GM12878 (cell line): ENCODE data around the gene GPC5. TPM values are rescaled to one million over a fixed set of nuclear protein-coding genes. Genes with fewer than 3 reads are reported as not detected.

Source experiments
- ATAC-seq: fragments of 200-7000 bp; cut with Tn5 transposase; 3 replicates; pipeline ENCODE4 v1.9.1; 2020; ENCODE audit warnings: mild to moderate bottlenecking, moderate library complexity
- BruUV-seq: library from RNA; stranded (reverse); fragments of 400-500 nt; replicated peaks from 2 replicates; lab custom pipeline; 2021; lab: Mats Ljungman, UMichigan
- CTCF ChIA-PET: fragments of 300-600 bp; sonication (Branson Sonifier 250); formaldehyde crosslinking; extraction: SDS; loops from one replicate; lab custom pipeline; 2021; ENCODE audit warnings: inconsistent platforms; lab: Yijun Ruan, JAX
- POLR2A ChIA-PET: fragments of 350-600 bp; formaldehyde crosslinking; extraction: SDS; loops from one replicate; lab custom pipeline; 2021; ENCODE audit warnings: inconsistent platforms; lab: Charles Lee
- RAD21 ChIA-PET: fragments of 300-600 bp; sonication (Branson Sonifier 250); formaldehyde crosslinking; loops from one replicate; lab custom pipeline; 2023; ENCODE audit warnings: antibody characterized with exemption; ENCODE audit not compliant: unreplicated experiment; lab: Charles Lee
- SMC1A ChIA-PET: fragments of 300-600 bp; sonication (Branson Sonifier 250); formaldehyde crosslinking; loops from one replicate; lab custom pipeline; 2023; ENCODE audit not compliant: unreplicated experiment, uncharacterized antibody; lab: Charles Lee
- DNase-seq: peaks from one replicate; pipeline ENCODE4 v3.0.0-alpha.2; 2011; ENCODE audit warnings: low read depth, low spot score
- FAIRE-seq: peaks from 3 replicates; lab custom pipeline; 2011; peaks lifted over from hg19 to GRCh38; lab: Jason Lieb, UNC
- H2AFZ ChIP-seq: 2 replicates; pipeline ENCODE4 v1.6.0; 2011; ENCODE audit warnings: low read depth, low read length, control low read depth; ENCODE audit not compliant: control insufficient read depth
- H3K27ac ChIP-seq: 2 replicates; pipeline ENCODE4 v1.5.1; 2011; ENCODE audit warnings: control low read depth; ENCODE audit not compliant: control insufficient read depth, insufficient read depth
- H3K27me3 ChIP-seq, 2 experiments: replicated peaks in 1 of 2; 2 replicates each; pipeline versions ENCODE4 v1.6.0 to v1.6.1; 2011; ENCODE audit warnings: low read length in 1 of 2; ENCODE audit not compliant: control insufficient read depth in 2 of 2, insufficient read depth in 2 of 2
- H3K36me3 ChIP-seq, 2 experiments: 2 replicates each; pipeline ENCODE4 v1.5.1; 2011; ENCODE audit warnings: low read length in 1 of 2; ENCODE audit not compliant: control insufficient read depth in 2 of 2, insufficient read depth in 2 of 2
- H3K4me1 ChIP-seq: 2 replicates; pipeline ENCODE4 v1.6.1; 2011; ENCODE audit warnings: mild to moderate bottlenecking, low read length, moderate library complexity, mixed read lengths; ENCODE audit not compliant: control insufficient read depth, insufficient read depth
- H3K4me2 ChIP-seq: 2 replicates; pipeline ENCODE4 v1.6.0; 2011; ENCODE audit warnings: control low read depth; ENCODE audit not compliant: control insufficient read depth, insufficient read depth
- H3K4me3 ChIP-seq: fragments of 200-600 bp; sonication (generic); 2 replicates; pipeline ENCODE4 v1.5.1; 2016
- H3K79me2 ChIP-seq: 2 replicates; pipeline ENCODE4 v1.6.0; 2011; ENCODE audit warnings: low read length; ENCODE audit not compliant: control insufficient read depth, insufficient read depth
- H3K9ac ChIP-seq: 2 replicates; pipeline ENCODE4 v1.8.0; 2011; ENCODE audit warnings: low read length, control low read depth, mixed read lengths; ENCODE audit not compliant: control insufficient read depth, insufficient read depth
- H3K9me3 ChIP-seq: replicated peaks from 3 replicates; pipeline ENCODE4 v1.5.1; 2011; ENCODE audit warnings: mild to moderate bottlenecking, low read length; ENCODE audit not compliant: control insufficient read depth, insufficient read depth
- H4K20me1 ChIP-seq: 2 replicates; pipeline ENCODE4 v1.6.0; 2011; ENCODE audit not compliant: control insufficient read depth, insufficient read depth
- CHD4 ChIP-seq: fragments of 200-600 bp; sonication (generic); IDR thresholded peaks from 2 replicates; pipeline ENCODE4 v1.6.1; 2016; ENCODE audit warnings: mild to moderate bottlenecking
- CREM ChIP-seq: IDR thresholded peaks from 2 replicates; pipeline ENCODE4 v1.6.1; 2014; ENCODE audit warnings: antibody characterized with exemption, low read depth
- EZH2 ChIP-seq: IDR thresholded peaks from 2 replicates; pipeline ENCODE4 v1.6.1; 2012; ENCODE audit warnings: low read depth, mild to moderate bottlenecking, control low read depth, inconsistent platforms, low read length, borderline replicate concordance; ENCODE audit not compliant: control insufficient read depth
- HCFC1 ChIP-seq: fragments of 150-350 bp; IDR thresholded peaks from 2 replicates; pipeline ENCODE4 v1.6.1; 2014; ENCODE audit warnings: low read length
- KDM1A ChIP-seq: fragments of 200-600 bp; sonication (generic); IDR thresholded peaks from 2 replicates; pipeline ENCODE4 v1.6.1; 2016; ENCODE audit warnings: borderline replicate concordance
- MTA2 ChIP-seq: fragments of 450-650 bp; IDR thresholded peaks from 2 replicates; pipeline ENCODE4 v1.6.1; 2016; ENCODE audit warnings: low read depth, mild to moderate bottlenecking, moderate library complexity
- NFYA ChIP-seq: IDR thresholded peaks from 2 replicates; pipeline ENCODE4 v1.6.1; 2011; ENCODE audit warnings: low read depth, mild to moderate bottlenecking, low read length, improper control_type of control experiment, borderline replicate concordance
- NRF1 ChIP-seq: conservative IDR thresholded peaks from 2 replicates; pipeline ENCODE4 v1.6.1; 2011; ENCODE audit warnings: mild to moderate bottlenecking, low read depth, low read length, improper control_type of control experiment
- PML ChIP-seq: IDR thresholded peaks from 2 replicates; pipeline ENCODE4 v1.6.1; 2012; ENCODE audit warnings: low read length, inconsistent platforms
- RELA ChIP-seq: fragments of 450-650 bp; IDR thresholded peaks from 2 replicates; pipeline ENCODE4 v1.8.0; 2014; ENCODE audit warnings: borderline replicate concordance; ENCODE audit not compliant: partially characterized antibody
- RUNX3 ChIP-seq: IDR thresholded peaks from 2 replicates; pipeline ENCODE4 v1.6.1; 2012; ENCODE audit warnings: low read length, inconsistent platforms
- SMC3 ChIP-seq: IDR thresholded peaks from 2 replicates; pipeline ENCODE4 v1.6.1; 2011; ENCODE audit warnings: low read length, improper control_type of control experiment, borderline replicate concordance
- TBL1XR1 ChIP-seq: IDR thresholded peaks from 2 replicates; pipeline ENCODE4 v1.6.1; 2012; ENCODE audit warnings: low read depth, low read length, improper control_type of control experiment
- ZNF622 ChIP-seq: fragments of 450-650 bp; IDR thresholded peaks from 2 replicates; pipeline ENCODE4 v1.6.1; 2017; ENCODE audit warnings: mild to moderate bottlenecking, inconsistent platforms
- WGBS: methylation state at CpG from one replicate; pipeline ENCODE4 v1.1.6; 2016; ENCODE audit warnings: low lambda C conversion rate; ENCODE audit not compliant: insufficient replicate concordance, insufficient coverage; ENCODE audit errors: missing lambda C conversion rate; 5-methylcytosine and 5-hydroxymethylcytosine counted together
- in situ Hi-C: fragments of 300-500 bp; cut with MboI; formaldehyde crosslinking; loops from 9 replicates; pipeline ENCODE4 v1.14.3; 2018; ENCODE audit warnings: mixed read lengths
- intact Hi-C: fragments of 100-400 bp; cut with micrococcal nuclease; formaldehyde crosslinking; loops from one replicate; pipeline ENCODE4 v1.14.2; 2022; ENCODE audit not compliant: unreplicated experiment
- polyA plus RNA-seq, 11 experiments: library from polyadenylated mRNA; depleted of rRNA in 4 of 11; unstranded in 6 of 11; stranded (reverse) in 5 of 11; fragments of >200 nt; fragmentation: Nextera tagmentation in 4 of 11; fragmentation: Illumina TruSeq in 1 of 11; extraction: Ambion mirVana in 4 of 11; extraction: Trizol in 1 of 11; gene quantifications; 1 replicate in 1 of 11; 2 replicates in 10 of 11; pipeline versions ENCODE4 v1.2.1 to v1.2.3, GENCODE V29; 2011 to 2016; ENCODE audit warnings: inconsistent platforms in 2 of 11, missing spikeins in 2 of 11, low read depth in 1 of 11
- total RNA-seq, 4 experiments: library from RNA; depleted of rRNA in 3 of 4; stranded (reverse); fragments of >200 nt in 3 of 4; fragmentation: Illumina TruSeq in 1 of 4; extraction: Trizol in 1 of 4; gene quantifications; 2 replicates each; pipeline versions ENCODE4 v1.2.1 to v1.2.3, GENCODE V29; 2013 to 2021
- TF ChIP-seq, protein P1 (sequence below): IDR thresholded peaks from 2 replicates; pipeline ENCODE4 v1.6.1; 2011; ENCODE audit warnings: mild to moderate bottlenecking, low read depth, low read length, moderate library complexity; ENCODE audit not compliant: insufficient replicate concordance
- TF ChIP-seq, protein P2 (sequence below): fragments of 450-650 bp; IDR thresholded peaks from 2 replicates; pipeline ENCODE4 v1.6.1; 2017; ENCODE audit warnings: mild to moderate bottlenecking

The GPC5 gene
- total and polyA plus RNA-seq, 10 of the 15 experiments (the other 5 are each of a cell fraction or from before 2014, with no cell fraction given): 0.05 to 0.87 (median 0.44) TPM; not detected in 1

DNA sequence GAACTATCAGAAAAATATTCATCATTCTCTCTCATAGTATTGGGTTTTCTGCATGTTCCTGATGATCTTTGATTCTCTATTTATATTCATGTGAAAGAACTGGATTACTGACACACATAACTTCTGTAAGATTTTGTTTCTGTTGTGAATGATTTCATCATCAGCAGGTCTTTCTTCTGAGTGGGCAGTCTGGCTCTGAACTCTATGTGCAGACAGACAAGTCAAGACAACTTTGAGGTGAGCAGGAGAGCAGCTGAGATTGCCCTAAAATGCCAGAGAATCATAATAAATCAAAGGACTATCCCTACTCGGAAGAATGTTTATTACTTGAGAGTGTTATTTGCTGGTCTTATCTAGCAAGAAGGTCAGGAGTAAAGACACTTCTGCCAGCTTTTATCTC is 1176.1 kb downstream of the GPC5 start:
- FAIRE-seq (no peak), ATAC-seq (no peak), DNase-seq (no peak)
- SMC1A ChIA-PET: interaction anchor here (2.2 kb wide), 1 partner anchor 1787 kb away, joined by 7 read pairs; no protein-coding TSS in a partner anchor
- no peaks in the 10 kb centered on the region for H3K9me3 ChIP-seq
- WGBS: 16% methylated on average over 1 of the region's 1 CpG
- H3K9ac ChIP-seq: no peak overlapping the region
- no peak overlapping the region for H3K4me3 ChIP-seq
- H3K79me2 ChIP-seq: no peaks in the 10 kb centered on the region
- H3K27me3 ChIP-seq: no peaks in the 10 kb centered on the region
- no peak overlapping the region for H3K4me2 ChIP-seq
- RAD21 ChIA-PET: interaction anchor here (1.1 to 1.9 kb wide), 2 partner anchors 1352 to 1787 kb away, joined by 3 to 5 read pairs; no protein-coding TSS in a partner anchor
- H2AFZ ChIP-seq: no peak overlapping the region
- H3K27ac ChIP-seq: no peak overlapping the region
- intact Hi-C loops: loop anchor here (10.0 kb wide), 1 partner anchor 1620 kb away; no protein-coding TSS in a partner anchor
- no peak for TF ChIP-seq TBL1XR1
- TF ChIP-seq CREM: no peak
- no peaks in the 10 kb centered on the region for H3K36me3 ChIP-seq
- H3K4me1 ChIP-seq: no peaks in the 10 kb centered on the region
- no TSS peak for BruUV-seq
- CTCF ChIA-PET: interaction anchor here (1.0 to 3.5 kb wide), 3 partner anchors 8 to 660 kb away, joined by 3 to 12 read pairs (median 3); no protein-coding TSS in a partner anchor
- H4K20me1 ChIP-seq: no peaks in the 10 kb centered on the region
- POLR2A ChIA-PET: no interaction called here
- in situ Hi-C loops: loop anchor here (25.0 kb wide), 1 partner anchor 1788 kb away; no protein-coding TSS in a partner anchor

DNA sequence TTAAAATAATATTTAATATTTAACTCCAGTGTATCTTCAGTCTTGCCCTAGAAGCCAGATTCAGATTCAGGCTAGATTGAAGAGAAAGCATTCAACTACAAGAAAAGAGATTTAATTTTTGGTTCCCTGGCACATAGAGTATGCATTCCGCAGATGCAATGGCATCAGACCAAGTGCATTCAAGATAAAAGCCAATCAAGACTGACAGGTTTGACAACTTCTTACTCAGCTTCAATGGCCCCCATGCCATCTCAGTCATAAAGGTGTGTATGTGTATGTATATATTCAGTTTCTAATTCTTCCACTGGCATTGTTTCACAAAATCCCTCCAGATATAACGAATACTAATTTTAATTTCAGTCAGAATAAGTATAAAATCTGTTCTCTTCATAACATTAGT is 1177.4 kb downstream of the GPC5 start:
- ChIA-PET SMC1A (interaction anchor here (1.1 to 1.4 kb wide), 2 partner anchors 459 to 1788 kb away, joined by 3 read pairs; no protein-coding TSS in a partner anchor), CTCF (interaction anchor here (1.0 to 3.5 kb wide), 2 partner anchors 311 to 659 kb away, joined by 3 to 12 read pairs; no protein-coding TSS in a partner anchor), POLR2A (no interaction called here), RAD21 (no interaction called here)
- Histone ChIP-seq H3K4me2 (no peak overlapping the region), H2AFZ (no peak overlapping the region), H3K27ac (no peak overlapping the region), H3K36me3 (no peaks in the 10 kb centered on the region), H4K20me1 (no peaks in the 10 kb centered on the region), H3K79me2 (no peaks in the 10 kb centered on the region), H3K4me1 (no peaks in the 10 kb centered on the region), H3K27me3 (no peaks in the 10 kb centered on the region), H3K9ac (no peak overlapping the region), H3K4me3 (no peak overlapping the region), H3K9me3 (no peaks in the 10 kb centered on the region)
- in situ Hi-C loops (no loop called here), intact Hi-C loops (loop anchor here (10.0 kb wide), 1 partner anchor 1619 kb away; no protein-coding TSS in a partner anchor)
- ATAC-seq (no peak), FAIRE-seq (no peak), DNase-seq (no peak)
- whole genome bisulfite sequencing: 47% methylated on average over 2 of the region's 2 CpGs
- BruUV-seq: no TSS peak
- TF ChIP-seq RUNX3 (no peak), NRF1 (no peak), CHD4 (no peak), MTA2 (no peak), ZNF622 (no peak), HCFC1 (no peak), KDM1A (no peak), EZH2 (no peak), RELA (no peak), NFYA (no peak), PML (no peak), SMC3 (no peak)
- TF ChIP-seq, protein P1, sequence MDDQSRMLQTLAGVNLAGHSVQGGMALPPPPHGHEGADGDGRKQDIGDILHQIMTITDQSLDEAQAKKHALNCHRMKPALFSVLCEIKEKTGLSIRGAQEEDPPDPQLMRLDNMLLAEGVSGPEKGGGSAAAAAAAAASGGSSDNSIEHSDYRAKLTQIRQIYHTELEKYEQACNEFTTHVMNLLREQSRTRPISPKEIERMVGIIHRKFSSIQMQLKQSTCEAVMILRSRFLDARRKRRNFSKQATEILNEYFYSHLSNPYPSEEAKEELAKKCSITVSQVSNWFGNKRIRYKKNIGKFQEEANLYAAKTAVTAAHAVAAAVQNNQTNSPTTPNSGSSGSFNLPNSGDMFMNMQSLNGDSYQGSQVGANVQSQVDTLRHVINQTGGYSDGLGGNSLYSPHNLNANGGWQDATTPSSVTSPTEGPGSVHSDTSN: no peak
- TF ChIP-seq, protein P2, sequence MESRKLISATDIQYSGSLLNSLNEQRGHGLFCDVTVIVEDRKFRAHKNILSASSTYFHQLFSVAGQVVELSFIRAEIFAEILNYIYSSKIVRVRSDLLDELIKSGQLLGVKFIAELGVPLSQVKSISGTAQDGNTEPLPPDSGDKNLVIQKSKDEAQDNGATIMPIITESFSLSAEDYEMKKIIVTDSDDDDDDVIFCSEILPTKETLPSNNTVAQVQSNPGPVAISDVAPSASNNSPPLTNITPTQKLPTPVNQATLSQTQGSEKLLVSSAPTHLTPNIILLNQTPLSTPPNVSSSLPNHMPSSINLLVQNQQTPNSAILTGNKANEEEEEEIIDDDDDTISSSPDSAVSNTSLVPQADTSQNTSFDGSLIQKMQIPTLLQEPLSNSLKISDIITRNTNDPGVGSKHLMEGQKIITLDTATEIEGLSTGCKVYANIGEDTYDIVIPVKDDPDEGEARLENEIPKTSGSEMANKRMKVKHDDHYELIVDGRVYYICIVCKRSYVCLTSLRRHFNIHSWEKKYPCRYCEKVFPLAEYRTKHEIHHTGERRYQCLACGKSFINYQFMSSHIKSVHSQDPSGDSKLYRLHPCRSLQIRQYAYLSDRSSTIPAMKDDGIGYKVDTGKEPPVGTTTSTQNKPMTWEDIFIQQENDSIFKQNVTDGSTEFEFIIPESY: no peak
